Activated CD4-positive, alpha-beta T cell treated with anti-CD3 and anti-CD28 coated beads, Interleukin-2, amount 50 U/mL, for 4 hours (primary cell): ENCODE data around the gene BRAF.
"Not testable (repeated sequence)": the region's sequence is repeated elsewhere in the genome, so short reads cannot be mapped to it uniquely, and the experiment has no call there.

Source experiments
- DNase-seq, 2 experiments: peaks; one replicate each; pipeline ENCODE4 v3.0.0-alpha.2; 2020

BRAF gene

GRCh38 chr7:140763166-140763565, 161.6 kb downstream of the BRAF start:
- DNase-seq, result not testable (repeated sequence)

GRCh38 chr7:140761375-140761774, 163.4 kb downstream of the BRAF start:
- DNase-seq, result not testable (repeated sequence)

- DNase-seq, result no peak
These were observed 170.2 kb downstream of the BRAF start for GRCh38 chr7:140754506-140754905.

GRCh38 chr7:140752533-140752932, 172.2 kb downstream of the BRAF start:
- no peak for DNase-seq

GRCh38 chr7:140746751-140747150, 178.0 kb downstream of the BRAF start:
- DNase-seq, result no peak

- DNase-seq, result no peak
These were observed 179.3 kb downstream of the BRAF start for GRCh38 chr7:140745266-140746058.

- DNase-seq, result no peak
These were observed 180.7 kb downstream of the BRAF start for GRCh38 chr7:140744005-140744404.

- DNase-seq, result not testable (repeated sequence)
These were observed 181.5 kb downstream of the BRAF start for GRCh38 chr7:140743255-140743654.

- no peak for DNase-seq
These were observed 186.4 kb downstream of the BRAF start for GRCh38 chr7:140738280-140738679.

GRCh38 chr7:140734729-140735128, 190.0 kb downstream of the BRAF start:
- no peak for DNase-seq

GRCh38 chr7:140734096-140734495, 190.6 kb downstream of the BRAF start:
- DNase-seq, result no peak

GRCh38 chr7:140732416-140732815, 192.3 kb downstream of the BRAF start:
- no peak for DNase-seq

GRCh38 chr7:140726281-140726680, 198.4 kb downstream of the BRAF start:
- DNase-seq, result no peak

GRCh38 chr7:140724706-140725105, 200.0 kb downstream of the BRAF start:
- no peak for DNase-seq

- DNase-seq, result no peak
These were observed 201.2 kb downstream of the BRAF start for GRCh38 chr7:140723574-140723973.

- DNase-seq, result peak; percentile 11 to 15
These were observed 201.7 kb downstream of the BRAF start for GRCh38 chr7:140723006-140723405.

- no peak for DNase-seq
These were observed 202.5 kb downstream of the BRAF start for GRCh38 chr7:140722254-140722653.

GRCh38 chr7:140719721-140720120, 205.0 kb downstream of the BRAF start:
- no peak for DNase-seq

- no peak for DNase-seq
These were observed 210.2 kb downstream of the BRAF start for GRCh38 chr7:140714331-140715040.

- DNase-seq, result not testable (repeated sequence)
These were observed 212.3 kb downstream of the BRAF start for GRCh38 chr7:140712392-140712791.

- not testable (repeated sequence) for DNase-seq
These were observed 216.0 kb downstream of the BRAF start for GRCh38 chr7:140708764-140709163.

- no peak for DNase-seq
These were observed 217.6 kb downstream of the BRAF start for GRCh38 chr7:140707132-140707531.

- DNase-seq, result no peak
These were observed 220.5 kb downstream of the BRAF start for GRCh38 chr7:140704205-140704604.

- no peak for DNase-seq
These were observed 222.0 kb downstream of the BRAF start for GRCh38 chr7:140702774-140703173.
